ENCODE measurements around the gene CMIP.

CMIP gene

DNA sequence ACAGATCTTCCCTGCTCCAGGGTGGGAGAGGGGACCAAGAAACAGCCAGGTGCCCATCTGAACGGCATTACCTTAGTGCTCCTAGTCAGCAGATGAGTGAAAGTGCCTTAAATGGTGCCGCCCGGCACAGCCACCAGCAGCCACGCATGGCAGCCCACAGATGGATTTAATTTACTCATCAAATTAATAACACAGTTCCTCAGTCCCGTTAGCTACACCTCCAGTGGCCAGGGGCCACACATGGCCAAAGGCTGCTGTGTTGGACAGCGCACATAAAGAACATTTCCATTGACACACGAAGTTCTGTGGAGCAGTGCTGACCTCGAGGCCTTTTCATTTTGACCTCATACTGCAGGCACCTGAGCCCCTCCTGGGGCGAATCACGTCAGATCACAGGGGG, 166.3 kb downstream of the CMIP start:
- no peak for DNase-seq

DNA sequence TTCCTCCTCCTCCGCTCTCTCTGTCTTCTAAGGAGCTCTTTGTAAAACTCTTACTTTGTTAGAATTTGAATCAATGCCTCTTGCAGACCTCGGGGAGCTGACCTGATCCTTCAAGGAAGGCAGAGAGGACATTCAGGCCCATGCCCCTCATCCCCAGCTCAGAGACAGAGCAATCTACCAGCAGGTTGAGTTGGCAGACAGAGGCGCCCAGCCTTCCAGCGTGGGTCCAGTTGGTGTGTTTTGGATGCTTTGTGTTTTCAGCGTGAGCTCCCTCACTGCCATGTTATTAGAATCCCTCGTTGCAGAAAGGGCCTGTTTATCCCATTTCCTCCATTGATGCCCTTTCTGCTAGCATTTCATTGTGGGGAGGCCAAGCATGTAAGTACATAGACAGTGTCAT, 167.1 kb downstream of the CMIP start:
- DNase-seq = no peak

DNA sequence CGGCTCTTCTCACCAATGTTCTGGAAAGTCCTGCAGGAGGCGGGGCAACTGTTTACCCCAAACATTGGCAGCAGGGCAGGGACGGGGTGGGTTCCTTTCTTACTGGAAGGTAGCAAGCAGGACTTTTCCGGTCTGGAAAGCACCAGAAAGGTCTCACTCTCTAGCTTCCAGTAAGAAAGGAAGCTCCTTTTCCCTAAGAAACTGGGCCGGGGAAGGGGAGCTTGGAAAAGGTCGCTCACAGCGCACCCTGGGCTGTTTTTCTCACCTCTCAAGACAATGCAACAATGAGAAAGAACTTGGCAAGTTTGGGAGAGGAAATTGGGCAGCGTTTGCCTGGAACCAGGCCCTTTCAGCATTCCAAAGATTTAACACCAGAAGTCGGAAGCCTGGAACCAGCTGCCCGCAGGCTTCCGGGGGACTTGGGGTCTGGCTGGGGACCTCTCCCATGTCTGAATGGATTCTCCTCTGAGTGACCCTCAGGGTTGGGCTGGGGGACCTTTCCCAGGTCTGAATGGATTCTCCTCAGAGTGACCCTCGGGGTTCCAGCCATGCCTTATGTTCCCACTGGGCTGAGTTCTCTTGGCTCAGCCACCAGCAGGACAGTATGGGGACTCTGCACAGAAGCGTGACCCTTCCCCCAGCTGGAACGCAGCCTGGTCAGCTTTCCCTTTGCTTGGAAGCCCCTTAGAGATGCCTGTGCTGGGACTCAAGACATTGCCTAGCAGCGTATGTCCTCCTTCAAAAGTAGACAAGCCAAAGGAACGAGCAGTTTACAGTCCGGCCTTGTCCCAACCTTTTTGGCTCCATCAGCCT, 167.9 kb downstream of the CMIP start:
- no peak for DNase-seq

DNA sequence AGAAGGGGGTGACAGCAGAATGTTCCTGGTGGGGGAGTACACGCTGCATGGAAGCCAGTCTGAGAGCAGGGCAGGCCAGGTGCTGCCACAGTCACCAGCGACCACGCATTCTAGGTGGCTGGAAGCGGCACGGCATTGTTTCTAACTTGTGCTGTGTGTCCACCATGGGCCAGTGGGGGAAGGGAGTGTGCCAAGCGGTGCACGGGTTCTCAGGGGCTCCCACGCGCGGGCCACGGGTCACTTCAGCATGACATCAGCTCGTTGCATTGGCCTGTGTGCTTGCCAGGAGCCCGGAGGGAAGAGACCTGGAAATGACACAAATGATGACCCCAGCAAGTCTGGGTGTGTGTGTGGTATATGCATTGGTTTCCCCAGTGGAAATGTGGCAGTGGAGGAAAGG, 169.6 kb downstream of the CMIP start:
- DNase-seq = no peak

DNA sequence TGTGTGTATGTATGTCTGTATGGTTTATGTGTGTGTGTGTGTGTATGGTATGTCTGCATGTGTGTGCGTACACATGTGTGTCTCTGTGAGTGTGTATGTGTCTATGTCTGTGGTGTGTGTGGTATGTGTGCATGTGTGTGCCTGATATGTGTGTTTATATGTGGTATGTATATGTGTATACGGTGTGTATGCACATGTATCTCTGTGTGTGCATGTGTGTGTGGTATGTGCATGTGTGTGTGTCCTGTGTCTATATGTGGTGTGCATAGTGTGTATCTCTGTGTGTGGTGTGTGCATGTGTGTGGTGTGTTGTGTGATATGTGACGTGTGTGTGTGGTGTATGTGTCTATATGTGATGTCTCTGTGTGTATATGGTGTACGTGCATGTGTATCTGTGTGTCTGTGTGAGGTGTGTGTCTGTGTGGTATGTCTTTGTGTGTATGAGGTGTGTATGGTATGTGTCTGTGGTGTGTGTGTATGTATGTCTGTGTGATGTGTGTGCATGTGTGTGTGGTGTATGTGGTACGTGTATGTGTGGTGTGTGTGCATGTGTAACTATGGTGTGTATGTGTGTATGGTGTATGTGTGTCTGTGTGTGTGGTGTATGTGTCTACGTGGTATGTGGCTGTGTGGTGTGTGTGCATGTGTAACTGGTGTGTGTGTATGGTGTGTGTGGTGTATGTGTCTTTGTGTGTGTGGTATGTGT, 170.2 kb downstream of the CMIP start:
- no peak for DNase-seq

DNA sequence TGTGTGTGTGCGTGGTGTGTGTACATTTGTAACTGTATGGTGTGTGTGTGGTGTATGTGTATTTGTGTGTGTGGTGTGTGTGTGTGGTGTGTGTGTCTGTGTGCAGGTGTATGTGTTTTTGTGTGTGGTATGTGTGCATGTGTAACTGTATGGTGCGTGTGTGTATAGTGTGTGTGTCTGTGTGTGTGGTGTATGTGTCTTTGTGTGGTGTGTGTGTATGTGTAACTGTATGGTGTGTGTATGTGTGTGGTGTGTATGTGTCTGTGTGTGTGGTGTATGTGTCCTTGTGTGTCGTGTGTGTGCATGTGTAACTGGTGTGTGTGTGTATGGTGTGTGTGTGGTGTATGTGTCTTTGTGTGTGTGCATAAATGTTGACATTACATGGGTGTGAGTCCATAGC, 170.8 kb downstream of the CMIP start:
- DNase-seq = no peak

DNA sequence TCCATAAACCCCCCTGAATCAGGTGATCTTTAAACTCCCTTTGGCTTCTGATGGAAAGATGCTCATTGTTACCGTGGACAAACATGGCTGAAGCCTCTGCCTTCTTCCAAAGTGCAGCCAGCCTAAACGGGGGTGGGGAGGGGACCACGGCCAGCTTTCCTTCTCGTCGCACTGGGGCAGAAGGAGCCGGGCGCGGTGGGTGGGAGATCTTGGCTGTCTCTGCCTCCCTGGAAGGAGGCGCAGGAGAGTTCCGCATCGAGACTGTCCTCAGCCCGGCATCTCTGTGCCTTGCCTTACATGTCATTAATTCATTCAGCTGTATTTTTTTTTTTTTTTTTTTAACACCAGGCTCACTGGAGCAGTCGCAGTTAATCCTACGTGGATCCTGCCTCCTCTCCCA, 171.2 kb downstream of the CMIP start:
- DNase-seq = no peak

DNA sequence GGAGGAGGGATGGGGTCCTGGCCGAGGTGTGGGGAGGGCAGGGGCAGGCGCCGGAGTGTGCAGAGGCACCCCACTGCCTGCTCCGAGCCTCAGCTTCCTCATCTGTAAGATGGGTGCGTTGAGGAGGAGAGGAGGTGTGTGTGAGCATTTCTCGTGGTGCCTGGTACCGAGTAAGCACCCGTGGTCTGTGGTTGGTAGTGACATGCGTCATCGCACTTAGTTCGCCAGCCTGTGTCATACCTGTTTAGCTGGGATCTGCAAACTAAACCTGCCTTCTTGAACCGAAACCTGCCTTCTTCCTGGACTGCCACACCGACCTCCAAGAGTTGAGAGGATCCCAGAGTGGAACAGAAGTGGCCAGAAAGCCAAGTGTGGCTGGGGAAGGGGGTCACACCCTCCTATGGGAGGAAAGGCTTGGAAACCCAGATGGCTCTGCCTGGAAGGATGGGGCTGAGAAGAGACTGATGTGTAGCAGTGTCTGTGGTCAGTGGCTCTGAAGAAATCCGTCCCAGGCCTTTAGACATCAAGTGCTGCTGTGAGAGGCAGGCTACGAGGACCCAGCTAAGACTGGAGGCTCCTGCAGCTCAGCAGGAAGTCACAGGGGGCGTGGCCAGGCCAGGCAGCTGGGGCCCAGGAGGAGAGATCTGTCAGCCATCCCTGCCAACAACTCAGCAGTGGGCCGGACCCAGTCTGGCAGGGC, 171.9 kb downstream of the CMIP start:
- DNase-seq = peak; percentile 86

DNA sequence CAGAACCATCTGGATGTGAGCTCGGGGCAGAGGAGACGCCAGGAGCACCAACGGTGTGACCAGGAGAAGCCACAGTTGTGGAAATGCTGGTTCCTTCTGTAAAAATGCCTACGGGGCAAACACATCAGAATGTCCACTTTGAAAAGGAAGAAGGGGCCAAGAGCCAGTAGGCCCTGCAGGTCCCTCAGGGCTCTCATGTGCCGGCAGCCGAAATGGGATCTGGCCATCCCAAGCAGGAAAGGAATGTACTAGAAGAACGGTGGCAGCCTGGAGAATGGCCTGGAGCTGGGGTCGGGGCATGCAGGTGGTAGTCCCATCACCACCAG, 172.4 kb downstream of the CMIP start:
- no peak for DNase-seq

DNA sequence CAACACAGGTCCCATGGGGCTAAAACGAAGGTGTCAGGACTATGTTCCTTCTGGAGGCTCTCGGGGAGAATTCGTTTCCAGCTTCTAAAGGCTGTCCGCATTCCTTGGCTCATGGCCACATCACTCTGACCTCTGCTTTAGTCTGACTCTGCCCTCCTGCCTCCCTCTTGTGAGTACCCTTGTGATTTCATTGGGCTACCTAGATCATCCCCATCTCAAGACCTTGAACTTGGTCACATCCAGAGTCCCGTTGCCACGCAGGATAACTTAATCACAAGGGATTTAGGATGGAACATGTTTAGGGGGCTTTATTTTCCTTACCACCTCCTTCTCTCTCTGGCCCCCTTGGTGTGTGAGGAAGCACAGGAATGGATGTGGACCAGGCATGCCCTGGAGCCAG, 173.6 kb downstream of the CMIP start:
- no peak for DNase-seq

DNA sequence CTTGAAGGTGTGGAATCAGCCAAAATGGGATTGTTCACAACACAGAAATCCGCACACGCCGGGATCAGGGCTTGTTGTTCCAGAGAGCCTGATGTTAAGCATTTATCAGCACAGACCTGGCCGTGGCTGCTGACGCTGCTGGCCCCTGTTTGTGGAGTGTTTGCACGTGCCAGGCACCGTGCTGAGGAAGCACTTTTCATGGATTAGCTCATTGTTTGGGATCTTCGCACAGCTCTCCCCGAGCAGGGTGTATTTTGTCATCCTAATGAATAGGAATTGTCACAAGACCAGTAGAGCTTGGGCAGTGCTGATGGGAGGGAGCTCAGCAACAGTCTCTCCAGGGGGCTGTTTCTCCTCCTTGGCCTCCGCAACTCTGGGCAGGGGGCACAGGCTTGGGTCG, 174.1 kb downstream of the CMIP start:
- DNase-seq = no peak

DNA sequence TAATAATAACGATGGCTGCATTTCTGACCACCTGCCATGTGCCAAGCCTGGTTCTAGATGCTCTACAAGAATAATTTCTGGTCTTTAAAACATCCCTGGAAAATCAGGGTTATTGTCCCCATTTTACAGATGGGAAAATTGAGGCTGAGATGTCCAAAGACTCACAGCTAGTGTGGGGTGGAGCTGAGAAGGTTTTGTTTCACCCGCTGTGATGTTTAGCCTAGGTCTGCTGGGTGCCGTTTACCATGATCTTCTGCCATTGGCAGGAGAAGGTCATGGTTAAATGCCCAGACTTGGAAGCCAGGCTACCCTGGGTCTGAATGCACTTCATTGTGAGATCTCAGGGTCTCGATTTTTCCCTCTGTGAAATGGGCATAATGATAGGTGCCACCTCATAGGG, 175.4 kb downstream of the CMIP start:
- no peak for DNase-seq

DNA sequence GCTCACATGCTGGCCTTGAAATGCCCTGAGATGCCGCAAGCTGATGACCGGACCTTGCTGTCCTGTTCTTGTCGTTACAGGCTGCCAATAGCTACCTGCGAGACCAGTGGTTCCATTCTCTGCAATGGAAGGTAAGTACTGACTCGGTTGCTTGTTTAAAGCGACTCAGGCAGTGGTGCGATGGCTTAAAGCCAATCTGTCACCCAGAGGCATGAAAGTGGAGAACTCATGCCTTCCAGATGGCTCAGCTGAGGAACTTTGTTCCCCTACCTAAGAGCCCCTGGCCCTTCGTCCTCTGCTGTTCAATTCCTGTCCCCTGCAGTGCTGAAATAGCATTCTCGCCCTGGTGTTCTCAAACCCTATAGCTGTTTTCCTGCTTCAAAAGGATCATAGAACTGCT, 176.2 kb downstream of the CMIP start:
- DNase-seq = no peak

DNA sequence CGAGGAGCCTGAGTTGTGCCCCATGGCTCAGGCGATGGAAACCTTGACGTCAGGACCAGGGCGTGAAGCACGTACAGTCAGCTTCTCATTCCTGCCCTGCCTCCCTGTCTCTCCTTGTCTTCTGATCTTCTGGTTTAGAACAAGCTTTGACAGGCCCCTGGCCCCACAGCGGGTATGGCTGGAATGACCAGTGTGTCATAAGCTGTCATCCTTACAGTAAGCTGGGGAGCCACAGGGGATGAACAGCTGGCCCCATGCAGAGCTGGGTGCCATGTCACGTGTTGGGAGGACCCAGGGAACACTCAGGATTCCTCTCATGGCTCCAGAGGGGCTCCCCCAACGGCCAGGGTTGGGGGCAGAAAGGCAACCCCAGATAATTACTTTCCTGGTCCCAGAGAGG, 176.9 kb downstream of the CMIP start:
- no peak for DNase-seq

DNA sequence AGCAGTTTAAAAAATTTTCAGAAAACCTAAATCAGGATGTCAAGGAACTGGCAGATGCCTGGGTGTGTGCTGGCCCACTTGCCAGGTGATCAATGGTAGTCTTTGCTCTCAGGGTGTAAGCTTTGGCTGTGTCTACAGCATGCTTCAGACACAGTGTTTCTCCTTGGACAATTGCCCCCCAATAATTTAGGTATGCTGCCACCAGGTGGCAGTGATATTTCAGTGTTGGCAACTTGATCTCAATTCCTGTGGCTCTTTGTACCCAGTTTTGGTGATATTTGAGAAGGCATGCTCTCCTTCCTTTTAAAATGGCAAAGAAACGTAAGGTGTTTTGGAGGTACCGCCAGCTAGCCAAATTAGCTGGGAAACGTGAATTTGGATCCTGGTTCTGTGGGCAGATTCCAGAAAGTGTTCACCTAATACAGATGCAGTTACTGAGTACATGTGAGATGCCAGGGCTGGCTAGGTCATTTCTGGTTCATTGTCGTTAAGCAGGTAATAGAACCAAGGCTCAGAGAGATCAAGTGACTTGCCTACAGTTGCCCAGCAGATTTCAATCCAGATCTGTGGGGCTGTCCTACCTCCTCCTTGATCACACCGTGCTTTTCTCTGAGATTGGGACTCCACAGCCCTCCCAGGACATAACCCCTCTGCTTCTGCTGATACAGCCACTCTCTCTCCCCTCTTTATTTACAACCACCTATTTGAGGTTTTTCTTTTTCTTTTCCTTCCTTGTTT, 178.9 kb downstream of the CMIP start:
- DNase-seq = peak; percentile 75

DNA sequence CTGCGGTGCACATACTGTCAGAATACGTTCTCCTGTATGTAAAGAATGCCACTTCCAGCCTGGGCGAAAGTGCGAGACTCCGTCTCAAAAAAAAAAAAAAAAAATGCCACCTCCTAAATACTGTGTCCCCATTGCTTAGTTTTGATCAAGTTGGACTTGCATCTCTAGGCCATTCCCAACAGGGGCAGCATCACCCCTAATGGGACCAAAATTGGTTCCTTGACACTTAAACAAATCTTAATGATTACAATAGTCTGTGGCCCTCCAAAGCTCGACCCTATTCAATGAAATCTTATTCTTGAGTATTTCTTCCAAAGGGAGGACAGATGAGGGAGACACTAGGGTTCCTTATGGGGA, 179.8 kb downstream of the CMIP start:
- DNase-seq = no peak

DNA sequence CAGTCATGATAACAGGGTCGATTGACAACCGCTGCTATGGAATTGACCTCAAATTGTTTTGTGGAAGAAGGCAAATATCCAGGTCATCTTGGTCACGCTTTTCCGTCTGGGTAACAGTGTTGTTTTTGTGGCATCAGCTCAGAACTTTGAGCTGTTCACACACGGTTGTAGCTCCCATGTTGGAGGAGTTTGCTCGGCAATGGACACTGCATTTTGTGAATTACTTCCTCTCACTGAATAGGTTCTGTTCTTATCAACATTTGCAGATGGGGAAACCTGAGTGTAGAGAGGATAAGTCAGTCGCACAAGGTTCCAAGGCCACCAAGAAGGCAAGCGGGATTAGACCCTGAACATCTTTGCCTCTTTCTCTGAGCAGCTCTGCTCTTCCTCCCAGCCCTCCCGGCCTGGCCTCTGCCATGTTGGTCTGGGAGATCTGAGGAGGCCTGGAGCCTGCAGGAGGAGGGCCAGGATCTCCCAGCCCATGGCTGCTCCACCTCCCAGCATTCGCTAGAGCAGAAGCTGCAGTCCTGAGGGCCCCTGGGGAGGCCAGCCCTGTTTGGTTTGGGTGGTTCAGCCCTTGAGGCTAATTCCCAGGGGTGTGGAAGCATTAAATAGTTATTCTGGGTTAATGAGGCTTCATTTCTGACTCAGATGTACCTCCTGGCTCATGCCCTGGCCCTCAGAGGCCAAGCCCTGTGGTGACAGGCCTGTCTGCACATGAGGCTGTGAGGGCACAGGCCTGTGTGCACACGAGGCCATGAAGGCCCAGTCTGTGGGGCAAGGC, 180.3 kb downstream of the CMIP start:
- no peak for DNase-seq

DNA sequence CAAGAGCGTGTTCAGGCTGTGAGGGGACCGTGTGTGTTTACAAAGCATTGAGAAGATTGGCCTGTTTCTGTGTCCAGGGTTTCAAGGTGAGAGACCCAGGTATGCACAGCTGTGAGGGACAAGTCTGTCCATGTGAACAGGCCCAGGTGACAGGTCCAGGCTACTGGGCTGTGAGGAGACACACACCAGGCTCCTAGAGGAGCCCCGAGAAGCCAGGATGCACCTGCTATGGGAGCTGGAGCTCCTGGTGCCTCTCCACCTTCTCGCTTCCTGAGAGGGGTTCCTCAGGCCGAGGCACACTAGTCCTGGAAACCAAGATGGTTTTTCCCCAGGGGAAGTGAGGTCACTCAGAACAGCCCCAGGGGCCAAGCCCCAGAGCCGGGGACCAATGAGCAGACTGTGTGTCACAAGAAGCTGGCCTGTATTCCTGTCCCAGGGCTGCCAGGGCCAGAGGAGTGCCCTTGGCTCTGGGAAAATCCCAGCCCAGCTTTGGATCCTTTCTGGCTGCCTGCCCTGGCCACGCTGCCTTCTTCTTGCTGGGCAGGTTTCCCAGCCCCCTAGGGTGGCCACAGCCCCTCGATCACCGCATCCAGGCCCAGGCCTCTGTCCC, 181.0 kb downstream of the CMIP start:
- DNase-seq = no peak

DNA sequence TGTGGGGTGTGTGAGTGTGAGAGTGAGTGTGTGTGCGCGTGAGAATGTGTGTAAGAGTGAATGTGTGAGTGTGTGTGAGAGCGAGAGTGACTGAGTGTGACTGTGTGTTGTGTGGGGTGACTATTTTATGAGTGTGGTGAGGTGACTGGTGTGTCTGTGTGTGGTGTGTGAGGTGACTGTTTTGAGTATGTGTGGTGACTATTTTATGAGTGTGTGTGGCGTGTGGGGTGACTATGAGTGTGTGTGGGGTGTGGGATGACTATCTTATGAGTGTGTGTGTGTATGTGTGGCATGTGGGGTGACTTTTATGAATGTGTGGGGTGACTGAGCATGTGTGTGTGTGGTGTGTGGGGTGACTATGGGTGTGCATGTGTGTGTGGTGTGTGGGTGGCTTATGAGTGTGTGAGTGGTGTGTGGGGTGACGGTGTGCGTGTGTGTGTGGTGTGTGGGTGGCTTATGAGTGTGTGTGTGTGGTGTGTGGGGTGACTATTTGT, 181.6 kb downstream of the CMIP start:
- no peak for DNase-seq

DNA sequence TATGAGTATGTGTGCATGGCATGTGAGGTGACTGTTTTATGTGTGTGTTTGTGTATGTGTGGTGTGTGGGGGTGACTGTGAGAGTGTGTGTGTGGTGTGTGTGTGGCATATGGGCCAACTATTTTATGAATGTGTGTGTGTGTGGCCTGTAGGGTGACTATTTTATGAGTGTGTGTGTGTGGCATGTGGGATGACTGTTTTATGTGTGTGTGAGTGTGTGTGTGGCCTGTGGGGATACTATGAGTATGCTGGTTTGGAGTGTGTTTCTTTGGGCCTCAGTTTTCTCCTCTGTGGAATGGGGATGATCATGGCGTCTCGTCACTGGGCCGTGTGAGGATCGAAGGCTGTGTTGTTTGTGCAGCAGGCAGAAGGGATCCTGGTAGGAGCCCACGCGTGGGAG, 182.4 kb downstream of the CMIP start:
- no peak for DNase-seq

DNA sequence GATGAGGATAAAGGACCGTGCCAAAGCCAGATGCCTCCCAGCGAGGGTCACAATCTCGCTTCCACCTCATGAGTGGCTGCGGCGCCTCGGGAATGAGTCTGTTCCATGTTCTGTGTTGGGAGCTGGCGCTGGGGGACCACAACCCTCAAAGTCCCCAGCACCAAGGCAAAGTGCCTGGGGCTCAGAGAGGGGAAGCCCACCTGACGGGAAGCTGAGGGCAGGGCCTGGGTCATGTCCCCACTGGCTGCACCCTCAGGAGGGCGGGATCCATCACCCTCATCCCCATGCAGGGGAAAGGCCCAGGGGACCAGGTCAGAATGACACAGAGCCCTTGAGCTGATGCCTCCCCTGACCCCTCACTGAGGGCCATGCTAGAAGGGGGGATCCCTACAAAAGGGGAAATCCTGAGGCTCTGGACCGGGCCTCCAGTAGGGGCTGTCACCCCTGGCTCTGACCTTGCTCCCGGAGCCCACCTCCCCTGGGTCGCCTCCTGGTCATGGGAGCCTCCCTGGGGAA, 183.2 kb downstream of the CMIP start:
- DNase-seq = no peak
